ENCODE data around the gene NPBWR2. TPM values are rescaled to one million over a fixed set of nuclear protein-coding genes. Genes with fewer than 3 reads are reported as not detected.

Gene NPBWR2
- total RNA-seq, 1 experiment from 2014 or later, result not detected

GRCh38 chr20:64083804-64084684 lies 23.3 kb downstream of the NPBWR2 start, which contains the start of gene LKAAEAR1 (continued):
- TF ChIP-seq SMAD4 (CRISPR knock-in tag; IDR thresholded peaks at IDR 0.05) (no peak), FOXP4 (CRISPR knock-in tag; IDR thresholded peaks at IDR 0.05) (peak; percentile 69), CBFB (CRISPR knock-in tag; IDR thresholded peaks at IDR 0.05; ENCODE audit: low read depth) (no peak), E2F4 (CRISPR knock-in tag; IDR thresholded peaks at IDR 0.05; ENCODE audit: borderline replicate concordance, low read depth) (0 out of 2 replicates have a peak, but pooled peaks have one; percentile 57), TCF7 (CRISPR knock-in tag; IDR thresholded peaks at IDR 0.05; ENCODE audit: low read depth) (0 out of 2 replicates have a peak, but pooled peaks have one; percentile 57), GABPB1 (CRISPR knock-in tag; IDR thresholded peaks at IDR 0.05) (0 out of 2 replicates have a peak, but pooled peaks have one; percentile 6), HMGXB4 (CRISPR knock-in tag; IDR thresholded peaks at IDR 0.05) (peak; percentile 93; the same call in 1 of the 2 replicates), ETV6 (CRISPR knock-in tag; IDR thresholded peaks at IDR 0.05) (peak; percentile 74)

GRCh38 chr20:64083378-64083803 lies 24.0 kb downstream of the NPBWR2 start:
- TF ChIP-seq ZNF423 (CRISPR knock-in tag; IDR thresholded peaks at IDR 0.05) (peak; percentile 84), ZNF263 (CRISPR knock-in tag; IDR thresholded peaks at IDR 0.05; ENCODE audit: low read depth) (0 out of 2 replicates have a peak, but pooled peaks have one; percentile 16), NR3C1 (CRISPR knock-in tag; conservative IDR thresholded peaks at IDR 0.05; ENCODE audit: low read depth) (no peak), E2F5 (CRISPR knock-in tag; IDR thresholded peaks at IDR 0.05) (peak; percentile 27; the same call in 1 of the 2 replicates), RELA (CRISPR knock-in tag; IDR thresholded peaks at IDR 0.05; ENCODE audit: borderline replicate concordance) (0 out of 2 replicates have a peak, but pooled peaks have one; percentile 14), IRF2 (CRISPR knock-in tag; IDR thresholded peaks at IDR 0.05; ENCODE audit: borderline replicate concordance, low read depth) (no peak), SP1 (CRISPR knock-in tag; conservative IDR thresholded peaks at IDR 0.05) (0 out of 2 replicates have a peak, but pooled peaks have one; percentile 26), GABPB1 (CRISPR knock-in tag; IDR thresholded peaks at IDR 0.05) (0 out of 2 replicates have a peak, but pooled peaks have one; percentile 31)
- Mint-ChIP-seq H3K27ac (no peak overlapping the region), H3K36me3 (no peaks in the 10 kb centered on the region), H3K4me1 (peaks cover 29% of the 10 kb centered on the region), H3K9me3 (0 out of 2 replicates have a peak, but pooled peaks cover 3% of the 10 kb centered on the region), H3K27me3 (ENCODE audit: low read depth) (peaks cover 57% of the 10 kb centered on the region), H3K4me3 (peak overlapping the region; percentile 63)
- ATAC-seq (peak; percentile 47), DNase-seq (ENCODE audit: low spot score) (peak; percentile 82)
- CTCF ChIA-PET, result interaction anchor here (0.6 to 5.6 kb wide), 37 partner anchors 8 to 500 kb away, joined by 3 to 119 read pairs (median 5); partner anchors contain the start of genes C20orf204, PCMTD2, PRPF6 and SAMD10
- POLR2A ChIA-PET, result interaction anchor here (1.0 kb wide), 1 partner anchor 37 kb away, joined by 3 read pairs; no protein-coding TSS in a partner anchor

All from WTC11 (cell line).